H9 (cell line): ENCODE measurements around the gene TRPM3. TPM values are rescaled to one million over a fixed set of nuclear protein-coding genes. Genes with fewer than 3 reads are reported as not detected.

Source experiments
- DNase-seq: peaks from one replicate; pipeline ENCODE4 v3.0.0-alpha.2; 2017
- H2AFZ ChIP-seq: one replicate; pipeline ENCODE4 v1.6.1; 2013; ENCODE audit warnings: mild to moderate bottlenecking, low read length, control low read depth, moderate library complexity
- H2AK5ac ChIP-seq: 2 replicates; pipeline ENCODE4 v1.6.1; 2013; ENCODE audit warnings: low read length, control low read depth, mixed read lengths; ENCODE audit not compliant: insufficient read length
- H2BK120ac ChIP-seq: one replicate; pipeline ENCODE4 v1.6.1; 2013; ENCODE audit warnings: low read depth, mild to moderate bottlenecking, low read length, control low read depth, inconsistent platforms; ENCODE audit not compliant: poor library complexity, severe bottlenecking
- H2BK12ac ChIP-seq: 2 replicates; pipeline ENCODE4 v1.6.1; 2013; ENCODE audit warnings: low read length, control low read depth, mixed read lengths, low read depth; ENCODE audit not compliant: insufficient read length
- H2BK15ac ChIP-seq: 2 replicates; pipeline ENCODE4 v1.6.1; 2013; ENCODE audit warnings: low read depth, low read length, control low read depth
- H2BK20ac ChIP-seq: one replicate; pipeline ENCODE4 v1.6.1; 2013; ENCODE audit warnings: low read depth, mild to moderate bottlenecking, low read length, control low read depth, inconsistent platforms; ENCODE audit not compliant: poor library complexity, severe bottlenecking
- H2BK5ac ChIP-seq: 2 replicates; pipeline ENCODE4 v1.6.1; 2013; ENCODE audit warnings: low read length, control low read depth, mixed read lengths; ENCODE audit not compliant: insufficient read length
- H3K14ac ChIP-seq: 2 replicates; pipeline ENCODE4 v1.6.1; 2013; ENCODE audit warnings: low read length, control low read depth; ENCODE audit not compliant: insufficient read depth
- H3K18ac ChIP-seq: 2 replicates; pipeline ENCODE4 v1.6.1; 2013; ENCODE audit warnings: low read depth, mild to moderate bottlenecking, mixed read lengths, low read length, control low read depth; ENCODE audit not compliant: insufficient read length
- H3K23ac ChIP-seq: 2 replicates; pipeline ENCODE4 v1.6.1; 2013; ENCODE audit warnings: low read length, control low read depth, mixed read lengths, low read depth; ENCODE audit not compliant: insufficient read length
- H3K23me2 ChIP-seq: 2 replicates; pipeline ENCODE4 v1.6.1; 2013; ENCODE audit warnings: low read depth, mild to moderate bottlenecking, mixed read lengths, low read length, control low read depth; ENCODE audit not compliant: insufficient read length, poor library complexity, severe bottlenecking
- H3K27ac ChIP-seq: 2 replicates; pipeline ENCODE4 v1.5.1; 2013; ENCODE audit warnings: low read length, control low read depth, mixed read lengths, low read depth; ENCODE audit not compliant: insufficient read length
- H3K27me3 ChIP-seq: 2 replicates; pipeline ENCODE4 v1.6.1; 2013; ENCODE audit warnings: low read length, control low read depth, inconsistent platforms; ENCODE audit not compliant: insufficient read depth
- H3K4ac ChIP-seq: 2 replicates; pipeline ENCODE4 v1.6.1; 2013; ENCODE audit warnings: low read depth, mild to moderate bottlenecking, control low read depth, inconsistent platforms, low read length, moderate library complexity
- H3K4me1 ChIP-seq: 2 replicates; pipeline ENCODE4 v1.6.1; 2013; ENCODE audit warnings: low read length, control low read depth, inconsistent platforms; ENCODE audit not compliant: insufficient read depth
- H3K4me2 ChIP-seq: 2 replicates; pipeline ENCODE4 v1.6.1; 2013; ENCODE audit warnings: low read length, control low read depth, mixed read lengths; ENCODE audit not compliant: insufficient read length, insufficient read depth
- H3K56ac ChIP-seq: 2 replicates; pipeline ENCODE4 v1.6.1; 2013; ENCODE audit warnings: low read depth, mild to moderate bottlenecking, mixed read lengths, low read length, control low read depth; ENCODE audit not compliant: insufficient read length
- H3K79me1 ChIP-seq: 2 replicates; pipeline ENCODE4 v1.6.1; 2013; ENCODE audit warnings: low read depth, mild to moderate bottlenecking, moderate library complexity, low read length, control low read depth, inconsistent platforms; ENCODE audit not compliant: insufficient read depth, poor library complexity, severe bottlenecking
- H3K79me2 ChIP-seq: 2 replicates; pipeline ENCODE4 v1.6.1; 2013; ENCODE audit warnings: low read length, control low read depth, inconsistent platforms; ENCODE audit not compliant: insufficient read depth
- H3K9ac ChIP-seq: 2 replicates; pipeline ENCODE4 v1.6.1; 2013; ENCODE audit warnings: low read length, control low read depth, mixed read lengths; ENCODE audit not compliant: insufficient read length; ENCODE audit errors: extremely low read depth
- H3K9me3 ChIP-seq: one replicate; pipeline ENCODE4 v1.6.1; 2013; ENCODE audit warnings: low read depth, low read length, inconsistent platforms; ENCODE audit not compliant: control insufficient read depth
- H3T11ph ChIP-seq: one replicate; pipeline ENCODE4 v1.6.1; 2013; ENCODE audit warnings: mild to moderate bottlenecking, low read length, control low read depth, inconsistent platforms
- H4K20me1 ChIP-seq: one replicate; pipeline ENCODE4 v1.6.1; 2013; ENCODE audit not compliant: control insufficient read depth, insufficient read length, insufficient read depth
- H4K5ac ChIP-seq: 2 replicates; pipeline ENCODE4 v1.6.1; 2013; ENCODE audit warnings: low read depth, mild to moderate bottlenecking, mixed read lengths, low read length, control low read depth; ENCODE audit not compliant: insufficient read length
- H4K8ac ChIP-seq: replicated peaks from 2 replicates; pipeline ENCODE4 v1.6.1; 2013; ENCODE audit warnings: low read length, control low read depth, mixed read lengths, low read depth; ENCODE audit not compliant: insufficient read length
- H4K91ac ChIP-seq: 2 replicates; pipeline ENCODE4 v1.6.1; 2013; ENCODE audit warnings: low read depth, mild to moderate bottlenecking, moderate library complexity, mixed read lengths, low read length, control low read depth; ENCODE audit not compliant: insufficient read length
- H3K27ac Mint-ChIP-seq, 3 experiments: 2 replicates in 2 of 3; 3 replicates in 1 of 3; pipeline ENCODE4 v1.8.0; 2020 to 2021; ENCODE audit warnings: mixed read lengths in 3 of 3, mild to moderate bottlenecking in 1 of 3, moderate library complexity in 1 of 3
- H3K27me3 Mint-ChIP-seq: 2 replicates; pipeline ENCODE4 v1.8.0; 2021; ENCODE audit warnings: low read depth, mild to moderate bottlenecking, moderate library complexity, mixed read lengths
- H3K36me3 Mint-ChIP-seq, 3 experiments: 2 replicates in 2 of 3; 3 replicates in 1 of 3; pipeline ENCODE4 v1.8.0; 2020 to 2021; ENCODE audit warnings: low read depth in 3 of 3, mixed read lengths in 3 of 3; ENCODE audit not compliant: insufficient read depth in 1 of 3
- H3K4me1 Mint-ChIP-seq, 2 experiments: 2 replicates each; pipeline ENCODE4 v1.8.0; 2020; ENCODE audit warnings: mixed read lengths in 2 of 2
- H3K4me3 Mint-ChIP-seq, 2 experiments: 2 replicates in 1 of 2; 3 replicates in 1 of 2; pipeline ENCODE4 v1.8.0; 2020 to 2021; ENCODE audit warnings: mild to moderate bottlenecking in 2 of 2, mixed read lengths in 2 of 2, moderate library complexity in 1 of 2
- H3K9me3 Mint-ChIP-seq, 2 experiments: 2 replicates in 1 of 2; 3 replicates in 1 of 2; pipeline ENCODE4 v1.8.0; 2020; ENCODE audit warnings: mild to moderate bottlenecking in 2 of 2, mixed read lengths in 2 of 2, moderate library complexity in 1 of 2
- WGBS: extraction: QIAGEN DNeasy Blood & Tissue Kit; methylation state at CpG from one replicate; pipeline ENCODE4 v1.1.7; 2013; ENCODE audit warnings: missing lambda C conversion rate, low lambda C conversion rate, mixed read lengths; ENCODE audit not compliant: insufficient read length; ENCODE audit errors: extremely low coverage; 5-methylcytosine and 5-hydroxymethylcytosine counted together
- total RNA-seq: library from RNA; stranded (reverse); gene quantifications from 2 replicates; pipeline ENCODE4 v1.2.1, GENCODE V29; 2021
- TF ChIP-seq, protein P1 (sequence below): fragments of 200-600 bp; sonication (generic); conservative IDR thresholded peaks from 3 replicates; pipeline ENCODE4 v1.8.0; 2021; ENCODE audit warnings: antibody characterized with exemption, mild to moderate bottlenecking

TRPM3 gene
- total RNA-seq, 1 experiment from 2014 or later = 10.3 TPM

DNA sequence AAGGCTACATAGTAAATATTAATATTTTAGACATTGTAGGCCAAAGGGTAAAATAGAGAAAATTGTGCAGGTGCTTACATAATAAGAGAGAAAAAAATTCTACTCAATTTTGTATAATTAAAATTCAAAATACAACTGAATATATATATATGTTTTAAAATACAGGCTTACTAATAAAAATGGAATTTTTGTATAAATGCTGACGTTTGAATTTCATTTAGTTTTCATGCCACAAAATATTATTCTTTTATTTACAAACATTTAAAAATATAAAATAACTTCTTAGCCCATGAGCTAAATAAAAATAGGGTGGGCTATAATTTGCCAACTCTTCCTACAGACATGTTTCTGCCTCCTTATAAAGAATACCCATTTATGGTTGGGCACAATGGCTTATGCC, 328.6 kb downstream of the TRPM3 start:
- H4K20me1 ChIP-seq = no peaks in the 10 kb centered on the region
- no peaks in the 10 kb centered on the region for H3K4me1 ChIP-seq
- no peak overlapping the region for H3K14ac ChIP-seq
- H3K4ac ChIP-seq = no peak overlapping the region
- H3K9ac ChIP-seq = no peak overlapping the region
- Mint-ChIP-seq H3K4me1 (peaks cover 6 to 7% of the 10 kb centered on the region in 2 experiments), H3K9me3 (no peaks in the 10 kb centered on the region), H3K27me3 (no peaks in the 10 kb centered on the region), H3K36me3 (0 out of 7 replicates have a peak, but pooled peaks cover 0 to 4% (median 0%) of the 10 kb centered on the region in 3 experiments), H3K4me3 (no peak overlapping the region), H3K27ac (no peak overlapping the region)
- H2AK5ac ChIP-seq = no peak overlapping the region
- H2BK15ac ChIP-seq = no peak overlapping the region
- no peak overlapping the region for H4K5ac ChIP-seq
- no peak overlapping the region for H3K23ac ChIP-seq
- no peaks in the 10 kb centered on the region for H3K79me2 ChIP-seq
- no CpG with 5 or more reads among the region's 1 CpG for WGBS
- H4K8ac ChIP-seq = no peak overlapping the region
- TF ChIP-seq, protein P1, sequence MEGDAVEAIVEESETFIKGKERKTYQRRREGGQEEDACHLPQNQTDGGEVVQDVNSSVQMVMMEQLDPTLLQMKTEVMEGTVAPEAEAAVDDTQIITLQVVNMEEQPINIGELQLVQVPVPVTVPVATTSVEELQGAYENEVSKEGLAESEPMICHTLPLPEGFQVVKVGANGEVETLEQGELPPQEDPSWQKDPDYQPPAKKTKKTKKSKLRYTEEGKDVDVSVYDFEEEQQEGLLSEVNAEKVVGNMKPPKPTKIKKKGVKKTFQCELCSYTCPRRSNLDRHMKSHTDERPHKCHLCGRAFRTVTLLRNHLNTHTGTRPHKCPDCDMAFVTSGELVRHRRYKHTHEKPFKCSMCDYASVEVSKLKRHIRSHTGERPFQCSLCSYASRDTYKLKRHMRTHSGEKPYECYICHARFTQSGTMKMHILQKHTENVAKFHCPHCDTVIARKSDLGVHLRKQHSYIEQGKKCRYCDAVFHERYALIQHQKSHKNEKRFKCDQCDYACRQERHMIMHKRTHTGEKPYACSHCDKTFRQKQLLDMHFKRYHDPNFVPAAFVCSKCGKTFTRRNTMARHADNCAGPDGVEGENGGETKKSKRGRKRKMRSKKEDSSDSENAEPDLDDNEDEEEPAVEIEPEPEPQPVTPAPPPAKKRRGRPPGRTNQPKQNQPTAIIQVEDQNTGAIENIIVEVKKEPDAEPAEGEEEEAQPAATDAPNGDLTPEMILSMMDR = no peak
- no peak overlapping the region for H2AFZ ChIP-seq
- H3T11ph ChIP-seq = no peak overlapping the region
- H2BK5ac ChIP-seq = no peak overlapping the region
- DNase-seq = no peak
- H3K18ac ChIP-seq = no peak overlapping the region
- H2BK120ac ChIP-seq = no peak overlapping the region
- no peak overlapping the region for H4K91ac ChIP-seq
- H3K27me3 ChIP-seq = no peaks in the 10 kb centered on the region
- H3K79me1 ChIP-seq = no peaks in the 10 kb centered on the region
- H3K23me2 ChIP-seq = no peaks in the 10 kb centered on the region
- no peak overlapping the region for H2BK12ac ChIP-seq
- no peak overlapping the region for H3K56ac ChIP-seq
- no peak overlapping the region for H3K4me2 ChIP-seq
- no peak overlapping the region for H3K27ac ChIP-seq
- no peak overlapping the region for H2BK20ac ChIP-seq
- H3K9me3 ChIP-seq = no peaks in the 10 kb centered on the region
